Measurements from ENCODE around the gene ZNF296. TPM values are rescaled to one million over a fixed set of nuclear protein-coding genes. Genes with fewer than 3 reads are reported as not detected.

The ZNF296 gene
- total and polyA plus RNA-seq, 2 experiments from 2014 or later = 13.4 to 16.5 TPM

- TF ChIP-seq ZNF462 (CRISPR knock-in tag; IDR thresholded peaks at IDR 0.05) (no peak), JUNB (IDR thresholded peaks at IDR 0.05; ENCODE audit: unreplicated experiment) (no peak), REST (IDR thresholded peaks at IDR 0.05; ENCODE audit: unreplicated experiment) (no peak), EZH2 (IDR thresholded peaks at IDR 0.05; ENCODE audit: low read depth, unreplicated experiment) (no peak), POLR2AphosphoS5 (IDR thresholded peaks at IDR 0.05; ENCODE audit: low read depth) (no peak), ZNF331 (CRISPR knock-in tag; IDR thresholded peaks at IDR 0.05; ENCODE audit: low read depth) (no peak)
Observed at GRCh38 chr19:45041125-45041524, 35.2 kb downstream of the ZNF296 start (continued).

Measured in GM23338 (cell line).